GM12874 (cell line): ENCODE measurements around the gene PLOD2.

ENCODE experiments used
- TF ChIP-seq, protein P1 (sequence below): IDR thresholded peaks from 2 replicates; pipeline ENCODE4 v1.5.1; 2011; ENCODE audit warnings: low read depth, mild to moderate bottlenecking, control low read depth, low read length, moderate library complexity; ENCODE audit not compliant: insufficient read depth

PLOD2 gene

DNA sequence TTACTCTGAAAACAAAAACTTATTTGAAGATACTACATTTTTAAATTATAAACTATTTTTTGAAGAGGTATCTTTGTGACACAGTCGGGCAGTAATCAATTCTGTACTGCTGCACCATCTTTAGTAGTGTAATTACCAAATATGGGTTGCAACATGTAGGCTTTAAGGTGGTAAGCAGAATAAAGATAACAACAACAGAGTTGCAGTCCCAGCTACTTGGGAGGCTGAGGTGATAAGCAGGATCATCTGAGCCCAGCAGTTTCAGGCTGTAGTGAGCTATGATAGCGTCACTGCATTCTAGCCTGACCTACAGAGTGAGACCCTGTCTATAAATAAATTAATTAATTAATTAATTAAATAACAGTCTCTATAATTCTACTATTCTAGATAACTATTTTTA is 6.0 kb downstream of the PLOD2 start:
- TF ChIP-seq, protein P1, sequence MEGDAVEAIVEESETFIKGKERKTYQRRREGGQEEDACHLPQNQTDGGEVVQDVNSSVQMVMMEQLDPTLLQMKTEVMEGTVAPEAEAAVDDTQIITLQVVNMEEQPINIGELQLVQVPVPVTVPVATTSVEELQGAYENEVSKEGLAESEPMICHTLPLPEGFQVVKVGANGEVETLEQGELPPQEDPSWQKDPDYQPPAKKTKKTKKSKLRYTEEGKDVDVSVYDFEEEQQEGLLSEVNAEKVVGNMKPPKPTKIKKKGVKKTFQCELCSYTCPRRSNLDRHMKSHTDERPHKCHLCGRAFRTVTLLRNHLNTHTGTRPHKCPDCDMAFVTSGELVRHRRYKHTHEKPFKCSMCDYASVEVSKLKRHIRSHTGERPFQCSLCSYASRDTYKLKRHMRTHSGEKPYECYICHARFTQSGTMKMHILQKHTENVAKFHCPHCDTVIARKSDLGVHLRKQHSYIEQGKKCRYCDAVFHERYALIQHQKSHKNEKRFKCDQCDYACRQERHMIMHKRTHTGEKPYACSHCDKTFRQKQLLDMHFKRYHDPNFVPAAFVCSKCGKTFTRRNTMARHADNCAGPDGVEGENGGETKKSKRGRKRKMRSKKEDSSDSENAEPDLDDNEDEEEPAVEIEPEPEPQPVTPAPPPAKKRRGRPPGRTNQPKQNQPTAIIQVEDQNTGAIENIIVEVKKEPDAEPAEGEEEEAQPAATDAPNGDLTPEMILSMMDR = no peak

DNA sequence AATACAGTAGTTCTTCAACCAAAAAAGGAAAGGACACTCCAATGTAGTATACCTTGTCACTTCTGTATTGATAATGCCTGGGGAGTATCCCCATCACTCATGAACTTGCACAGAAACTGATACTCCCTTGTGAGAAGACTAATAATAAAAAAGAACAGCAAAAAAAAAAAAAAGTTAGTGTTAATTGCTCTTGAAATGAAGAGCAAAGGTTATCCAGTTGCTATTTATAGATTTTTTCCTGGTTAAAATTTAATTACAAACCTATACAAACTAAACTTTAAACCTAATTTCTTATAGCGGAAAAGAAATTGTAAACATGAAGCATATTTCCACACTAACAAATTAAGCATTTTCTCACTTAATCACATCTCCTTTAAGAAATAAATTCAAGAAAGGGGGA is 6.7 kb downstream of the PLOD2 start:
- TF ChIP-seq, protein P1 = no peak

DNA sequence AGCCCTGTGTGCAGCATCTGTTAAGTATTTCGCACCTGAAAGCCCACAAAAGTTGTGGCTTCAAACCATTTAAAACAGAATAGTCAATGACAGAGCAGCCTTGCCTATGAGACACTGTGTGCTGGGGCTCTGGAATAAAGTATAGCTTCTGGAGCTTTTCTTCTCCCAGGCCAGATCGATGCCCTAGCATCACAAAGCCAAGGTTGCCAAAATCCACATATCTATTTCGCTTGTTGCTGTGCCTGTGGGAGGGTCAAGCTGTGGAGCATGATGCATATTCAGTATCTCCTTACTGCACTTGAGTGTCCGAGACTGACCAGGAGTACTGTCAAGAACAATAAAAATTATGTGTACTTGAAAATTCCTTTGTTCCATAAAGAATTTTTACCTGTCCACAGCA is 7.6 kb downstream of the PLOD2 start:
- TF ChIP-seq, protein P1 = no peak

DNA sequence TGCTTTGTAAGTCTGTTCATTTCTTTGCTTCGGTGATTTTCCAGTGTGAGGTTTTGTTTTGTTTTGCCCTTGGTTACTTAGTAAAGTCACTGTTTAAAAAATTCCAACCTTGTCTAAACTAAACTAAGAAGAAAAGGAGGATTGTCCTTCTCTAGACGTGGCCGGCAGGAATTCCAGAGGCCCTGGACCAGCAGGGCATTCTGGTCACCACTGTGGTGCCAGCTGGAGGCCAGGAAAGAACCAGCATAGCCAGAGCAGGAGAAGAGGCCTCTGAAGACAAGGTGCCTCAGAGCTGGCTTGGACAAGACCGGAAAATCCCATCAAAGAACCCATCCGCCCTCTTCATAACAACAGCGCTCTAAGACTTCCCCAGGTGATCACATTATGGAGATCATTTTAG is 8.2 kb downstream of the PLOD2 start:
- TF ChIP-seq, protein P1 = no peak

DNA sequence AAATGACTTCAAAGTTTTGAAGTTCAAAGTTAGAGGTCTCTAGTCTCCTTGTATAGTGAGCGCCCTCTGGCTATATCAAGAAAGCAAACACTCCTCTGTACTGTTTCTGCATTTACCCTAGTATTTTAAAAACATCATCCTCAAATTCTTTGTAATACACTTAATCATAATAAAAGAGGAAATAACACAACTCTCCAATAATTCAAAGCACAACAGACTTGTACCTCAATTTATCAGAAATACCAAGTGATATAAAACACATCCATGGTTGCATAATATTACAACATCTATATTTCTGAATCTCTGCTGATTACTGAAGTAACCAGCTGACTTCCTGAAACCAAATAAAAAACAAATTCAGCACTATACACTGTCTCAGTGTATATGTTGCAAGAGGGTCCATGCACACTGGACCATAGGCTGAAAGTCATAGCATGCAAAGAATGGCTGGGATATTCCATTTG is 12.5 kb downstream of the PLOD2 start:
- TF ChIP-seq, protein P1 = 0 out of 2 replicates have a peak, but pooled peaks have one; percentile 4

DNA sequence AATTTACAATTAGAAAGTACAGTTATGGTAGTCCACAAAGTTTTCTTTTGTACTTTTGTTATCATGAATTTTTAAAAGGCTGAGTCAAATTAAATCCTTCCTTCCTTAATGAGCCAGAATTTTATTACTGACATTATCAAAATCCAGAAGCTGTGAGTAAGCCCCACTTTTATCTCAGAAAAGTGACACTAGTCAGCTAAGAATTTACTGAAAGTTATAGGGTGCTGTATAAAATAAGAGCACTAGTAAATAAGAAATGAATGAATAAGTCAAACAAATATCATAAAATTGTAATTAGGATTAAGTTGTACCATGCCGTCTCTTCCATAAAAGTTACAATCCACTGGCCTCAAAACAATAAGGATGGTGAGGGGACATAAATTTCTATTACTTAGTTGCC is 15.3 kb downstream of the PLOD2 start:
- TF ChIP-seq, protein P1 = no peak

DNA sequence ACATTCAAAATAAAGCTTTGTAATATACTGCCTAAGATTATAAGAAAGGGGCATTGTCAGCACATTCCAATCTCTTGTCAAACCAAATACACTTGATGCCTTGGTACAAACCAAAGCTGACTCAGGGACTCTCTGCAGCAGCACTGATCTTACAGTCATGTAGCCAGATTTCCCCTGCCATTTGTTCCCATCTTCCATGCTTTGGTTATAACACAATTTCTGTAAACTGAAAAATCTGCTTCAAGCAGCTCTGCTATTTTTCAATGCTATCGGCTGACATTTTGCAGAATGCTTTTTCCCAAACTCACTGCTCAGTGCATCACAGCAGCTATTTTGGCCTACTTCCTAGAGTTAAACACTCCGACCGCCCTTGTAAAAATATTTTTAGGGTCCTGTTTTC is 18.2 kb downstream of the PLOD2 start:
- TF ChIP-seq, protein P1 = no peak

DNA sequence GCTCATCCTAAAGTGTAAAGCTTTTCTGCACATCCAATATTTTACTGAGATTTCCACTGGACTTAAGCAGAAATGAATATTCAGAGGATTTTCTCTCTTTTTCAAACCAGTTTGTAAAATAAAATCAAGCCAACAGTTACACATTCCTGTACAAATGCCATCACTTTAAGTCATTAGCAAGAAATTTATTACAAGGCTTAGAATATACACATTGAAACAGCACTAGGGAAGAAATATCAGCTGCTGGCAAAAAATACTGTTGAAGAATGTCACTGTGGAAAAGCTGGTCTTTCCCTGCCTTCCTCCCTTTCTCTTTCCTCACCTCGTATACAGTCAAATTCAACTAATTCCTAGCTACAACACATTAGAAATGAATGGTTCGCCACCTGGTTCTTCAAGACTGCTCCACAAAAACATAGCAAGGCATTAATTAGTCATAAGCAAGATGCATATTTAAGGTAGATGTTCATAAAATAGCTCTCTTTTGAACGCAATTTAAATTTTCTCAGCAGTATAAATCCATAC is 21.3 kb downstream of the PLOD2 start:
- TF ChIP-seq, protein P1 = no peak
